Measurements from ENCODE around the gene ANLN. TPM values are rescaled to one million over a fixed set of nuclear protein-coding genes. Genes with fewer than 3 reads are reported as not detected.
A peak's percentile ranks its signal among the peaks of the same experiment; 100 is the strongest.

Gene ANLN
- total and polyA plus RNA-seq, 10 donors: 0.91 to 14.9 (median 3.2) TPM

DNA sequence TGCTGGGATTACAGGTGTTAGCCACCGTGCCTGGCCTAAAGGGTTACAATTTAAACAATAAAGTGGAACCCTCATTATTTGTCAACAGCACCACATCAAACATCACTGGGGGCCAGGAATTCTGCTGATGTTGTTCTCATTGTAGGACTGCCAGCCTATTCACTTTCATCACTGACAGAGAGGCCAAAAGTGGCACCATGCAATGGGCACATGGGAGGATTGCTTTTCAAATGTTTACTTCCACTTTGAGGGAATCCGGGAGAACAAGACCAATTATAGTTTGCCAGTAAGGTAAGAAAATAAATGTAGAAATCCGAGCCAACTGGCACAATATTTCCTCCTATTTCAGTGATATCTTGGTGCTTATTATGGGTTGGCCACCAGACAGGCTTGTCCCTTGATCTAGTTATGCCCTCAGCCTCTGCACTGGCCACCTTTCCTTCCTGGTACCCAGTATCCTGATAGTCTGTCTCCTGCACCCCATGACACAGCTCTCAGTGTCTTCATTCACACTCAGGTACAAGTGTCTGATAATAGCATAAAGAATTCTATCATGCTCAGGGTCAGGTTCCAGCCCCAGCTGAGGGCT, 82.6 kb downstream of the ANLN start:
- H3K36me3 ChIP-seq: no peaks in the 10 kb centered on the region
- no peak overlapping the region for H3K4me3 ChIP-seq
- no peak overlapping the region for H3K27ac ChIP-seq
- no peaks in the 10 kb centered on the region for H3K9me3 ChIP-seq
- TF ChIP-seq POLR2AphosphoS5 (IDR thresholded peaks at IDR 0.05): no peak
- 81 to 92% (median 83%) methylated on average over 3 of the region's 3 CpGs for WGBS, 5 donors
- intact Hi-C loops (cut with DNase I; ENCODE audit: low total_unique reads): no loop called here
- H3K4me1 ChIP-seq: no peaks in the 10 kb centered on the region
- H3K27me3 ChIP-seq (replicated peaks in 1 of 7): no peaks in the 10 kb centered on the region
- DNase-seq: no peak

DNA sequence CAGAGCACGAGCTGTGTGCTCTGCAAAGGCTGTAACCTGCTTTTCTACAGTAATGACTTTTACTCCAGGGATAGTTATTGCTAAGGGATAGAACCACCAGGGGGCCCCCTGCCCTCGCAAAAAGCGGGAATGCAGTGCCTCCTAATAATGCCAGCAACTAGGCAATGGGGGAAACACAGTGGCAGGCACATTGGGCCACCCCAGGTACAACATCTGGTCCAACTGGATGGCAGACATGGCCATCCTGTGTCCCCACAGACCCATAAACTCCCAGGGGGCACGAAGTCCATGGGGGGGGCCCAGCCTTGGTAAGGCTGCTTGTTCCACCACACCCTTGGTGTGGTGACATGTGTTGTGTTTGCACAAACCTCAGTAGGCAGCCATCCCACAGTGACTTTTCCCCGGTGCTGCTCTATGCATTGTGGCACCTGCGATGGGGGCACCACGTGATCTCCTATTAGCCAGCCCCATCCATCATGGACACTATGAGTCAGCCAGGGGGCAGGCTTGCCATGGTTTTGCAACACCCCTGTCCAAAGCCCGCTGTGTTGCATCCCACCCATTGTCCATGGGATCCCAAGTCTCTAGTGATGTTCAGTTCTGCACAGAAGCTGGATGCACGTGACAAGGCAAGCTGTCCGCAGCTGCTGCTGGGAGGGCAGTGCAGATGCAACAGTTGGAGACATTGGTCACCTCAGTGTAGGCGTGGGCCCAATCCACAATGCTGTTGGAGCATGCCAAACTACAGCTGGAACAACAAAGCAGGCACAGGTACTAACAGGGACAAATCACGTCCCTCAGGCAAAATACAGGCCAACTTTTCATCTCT, 84.0 kb downstream of the ANLN start:
- DNase-seq: no peak
- 63 to 78% (median 67%) methylated on average over 8 to 12 of the region's 12 CpGs for WGBS, 5 donors
- TF ChIP-seq POLR2AphosphoS5 (IDR thresholded peaks at IDR 0.05) (no peak), POLR2A (IDR thresholded peaks at IDR 0.05) (no peak)
- TF ChIP-seq, protein P1, sequence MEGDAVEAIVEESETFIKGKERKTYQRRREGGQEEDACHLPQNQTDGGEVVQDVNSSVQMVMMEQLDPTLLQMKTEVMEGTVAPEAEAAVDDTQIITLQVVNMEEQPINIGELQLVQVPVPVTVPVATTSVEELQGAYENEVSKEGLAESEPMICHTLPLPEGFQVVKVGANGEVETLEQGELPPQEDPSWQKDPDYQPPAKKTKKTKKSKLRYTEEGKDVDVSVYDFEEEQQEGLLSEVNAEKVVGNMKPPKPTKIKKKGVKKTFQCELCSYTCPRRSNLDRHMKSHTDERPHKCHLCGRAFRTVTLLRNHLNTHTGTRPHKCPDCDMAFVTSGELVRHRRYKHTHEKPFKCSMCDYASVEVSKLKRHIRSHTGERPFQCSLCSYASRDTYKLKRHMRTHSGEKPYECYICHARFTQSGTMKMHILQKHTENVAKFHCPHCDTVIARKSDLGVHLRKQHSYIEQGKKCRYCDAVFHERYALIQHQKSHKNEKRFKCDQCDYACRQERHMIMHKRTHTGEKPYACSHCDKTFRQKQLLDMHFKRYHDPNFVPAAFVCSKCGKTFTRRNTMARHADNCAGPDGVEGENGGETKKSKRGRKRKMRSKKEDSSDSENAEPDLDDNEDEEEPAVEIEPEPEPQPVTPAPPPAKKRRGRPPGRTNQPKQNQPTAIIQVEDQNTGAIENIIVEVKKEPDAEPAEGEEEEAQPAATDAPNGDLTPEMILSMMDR (IDR thresholded peaks at IDR 0.05 in 8 of 11, conservative IDR thresholded peaks at IDR 0.05 in 3 of 11): peak in 5 of 11 experiments; percentile 21 to 44 (median 29)
- Histone ChIP-seq H3K36me3 (no peaks in the 10 kb centered on the region), H3K27me3 (replicated peaks in 1 of 7) (no peaks in the 10 kb centered on the region), H3K27ac (no peak overlapping the region), H3K4me1 (no peaks in the 10 kb centered on the region), H3K4me3 (no peak overlapping the region), H3K9me3 (no peaks in the 10 kb centered on the region)
- intact Hi-C loops (cut with DNase I; ENCODE audit: low total_unique reads): no loop called here

DNA sequence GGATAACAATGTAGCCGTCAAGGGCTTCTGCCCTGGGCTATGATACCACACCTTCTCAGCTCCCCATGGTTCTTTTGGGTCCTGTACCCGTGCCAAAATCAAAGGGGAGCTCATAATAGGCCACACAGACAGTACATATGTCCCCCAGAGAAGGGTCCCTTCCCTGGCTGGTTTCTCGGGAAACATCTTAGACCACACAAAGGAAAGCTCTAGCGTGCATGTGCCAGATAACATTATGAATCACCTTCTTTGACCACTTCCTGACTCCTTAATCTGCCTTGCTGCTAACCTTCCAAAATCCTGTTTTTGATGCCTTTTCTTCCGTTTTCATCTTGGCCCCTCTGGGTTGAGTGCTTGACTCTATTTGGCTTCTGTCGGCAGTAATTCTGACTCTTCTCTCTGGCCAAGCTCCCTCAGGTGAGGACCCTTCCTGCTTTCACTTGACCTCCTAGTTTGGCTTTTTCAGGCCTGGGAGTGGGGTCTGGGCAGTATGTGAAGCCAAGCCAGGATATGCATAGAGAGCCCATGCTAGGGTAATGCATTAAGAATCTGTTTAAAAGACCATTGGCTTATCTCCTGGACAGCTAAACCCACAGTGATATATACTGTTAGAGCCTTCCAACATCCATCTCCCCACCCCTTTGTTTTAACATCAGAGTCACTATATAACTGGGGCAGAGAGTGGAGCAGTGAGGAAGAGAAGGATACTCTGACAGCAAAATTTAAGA, 84.8 kb downstream of the ANLN start:
- H3K4me3 ChIP-seq: no peak overlapping the region
- H3K27me3 ChIP-seq (replicated peaks in 1 of 7): no peaks in the 10 kb centered on the region
- TF ChIP-seq POLR2A (IDR thresholded peaks at IDR 0.05): no peak
- TF ChIP-seq POLR2AphosphoS5 (IDR thresholded peaks at IDR 0.05): no peak
- TF ChIP-seq, protein P1 (IDR thresholded peaks at IDR 0.05 in 8 of 11, conservative IDR thresholded peaks at IDR 0.05 in 3 of 11): no peak
- peaks cover 0 to 6% (median 0%) of the 10 kb centered on the region in 8 donors for H3K9me3 ChIP-seq
- no peaks in the 10 kb centered on the region for H3K4me1 ChIP-seq
- no peak overlapping the region for H3K27ac ChIP-seq
- WGBS, 5 donors: 12 to 28% (median 21%) methylated on average over 6 of the region's 6 CpGs
- intact Hi-C loops (cut with DNase I; ENCODE audit: low total_unique reads): no loop called here
- no peak for DNase-seq
- no peaks in the 10 kb centered on the region for H3K36me3 ChIP-seq

DNA sequence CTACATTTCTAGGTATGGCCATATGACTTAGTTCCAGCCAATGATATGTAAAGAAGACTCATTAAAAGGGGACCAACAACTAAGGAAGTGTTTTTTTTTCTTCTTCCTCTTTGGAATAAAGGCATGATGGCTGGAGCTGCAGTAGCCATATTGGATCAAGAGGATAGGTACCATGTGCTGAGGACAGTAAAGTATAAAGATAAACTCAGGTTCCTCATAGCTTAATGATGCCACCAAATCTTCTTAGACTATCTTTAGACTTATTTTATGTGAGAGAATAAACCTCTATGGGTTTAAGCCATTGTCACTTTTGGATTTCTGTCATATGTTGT, 85.3 kb downstream of the ANLN start:
- Histone ChIP-seq H3K27ac (no peak overlapping the region), H3K4me1 (no peaks in the 10 kb centered on the region), H3K9me3 (peaks cover 0 to 9% (median 0%) of the 10 kb centered on the region in 8 donors), H3K27me3 (replicated peaks in 1 of 7) (no peaks in the 10 kb centered on the region), H3K36me3 (no peaks in the 10 kb centered on the region), H3K4me3 (no peak overlapping the region)
- TF ChIP-seq POLR2A (IDR thresholded peaks at IDR 0.05) (no peak), POLR2AphosphoS5 (IDR thresholded peaks at IDR 0.05) (no peak)
- TF ChIP-seq, protein P1 (IDR thresholded peaks at IDR 0.05 in 8 of 11, conservative IDR thresholded peaks at IDR 0.05 in 3 of 11): no peak
- intact Hi-C loops (cut with DNase I; ENCODE audit: low total_unique reads): no loop called here
- DNase-seq: no peak
